NCI-H2029 treated with DMSO at 0.1 percent for 48 hours (cell line): ENCODE data around the gene FANCB.

Source experiments
- DNase-seq: peaks from one replicate; lab custom pipeline; 2025; lab: John Stamatoyannopoulos, UW

The FANCB gene

DNA sequence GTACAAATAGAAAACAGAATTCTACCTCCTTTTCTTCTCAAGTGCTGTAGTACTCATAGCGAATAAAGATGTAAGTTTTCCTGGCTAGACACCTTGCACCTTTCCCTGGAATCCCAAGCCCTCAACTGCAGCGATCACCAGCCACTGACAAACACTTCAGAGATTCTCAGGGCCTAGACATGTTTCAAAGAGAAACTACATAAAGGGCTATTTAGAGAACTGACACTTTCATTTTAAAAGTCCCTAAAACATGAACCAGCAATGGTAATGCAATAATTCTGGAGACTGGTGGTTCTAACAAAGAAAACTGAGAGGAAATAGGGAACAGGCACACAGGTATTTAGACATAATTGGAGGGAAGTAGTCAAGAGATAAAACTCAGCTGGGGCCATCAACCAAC lies 35.7 kb downstream of the FANCB start:
- DNase-seq: no peak

DNA sequence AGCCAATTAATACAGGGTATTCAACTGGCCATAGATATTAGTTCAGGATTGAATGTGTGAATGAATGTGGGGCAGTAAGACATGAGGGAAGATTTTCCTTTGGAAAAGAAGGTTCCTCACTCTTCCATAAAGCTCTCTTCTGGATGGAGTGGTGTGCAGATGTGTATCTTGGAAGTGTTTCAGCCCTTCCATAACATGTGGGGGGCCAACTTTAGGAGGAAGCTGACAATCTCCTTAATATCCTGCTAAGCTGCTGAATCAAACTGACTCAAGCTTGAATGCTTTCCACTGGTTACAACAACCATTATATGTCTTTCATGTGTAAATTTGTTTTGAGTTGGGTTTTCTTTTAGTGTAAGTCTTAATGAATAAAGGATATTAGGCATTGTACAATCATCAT lies 40.3 kb downstream of the FANCB start:
- no peak for DNase-seq

DNA sequence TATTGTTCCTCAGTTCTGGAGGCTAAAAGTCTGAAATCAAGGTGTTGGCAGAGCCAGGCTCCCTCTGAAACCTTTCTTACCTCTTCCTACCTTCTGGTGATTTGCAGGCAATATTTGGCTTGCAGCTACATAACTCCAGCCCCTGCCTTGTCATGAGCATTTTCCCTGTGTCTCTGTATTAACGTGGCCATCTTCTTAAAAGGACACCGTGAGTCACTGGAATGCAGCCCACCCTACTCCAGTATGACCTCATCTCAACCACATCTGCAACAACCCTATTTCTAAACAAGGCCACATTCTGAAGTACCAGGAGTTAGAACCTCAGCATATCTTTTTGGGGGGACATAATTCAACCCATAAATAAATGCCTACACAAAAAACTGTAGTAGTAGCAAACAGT lies 40.7 kb downstream of the FANCB start:
- DNase-seq: no peak

DNA sequence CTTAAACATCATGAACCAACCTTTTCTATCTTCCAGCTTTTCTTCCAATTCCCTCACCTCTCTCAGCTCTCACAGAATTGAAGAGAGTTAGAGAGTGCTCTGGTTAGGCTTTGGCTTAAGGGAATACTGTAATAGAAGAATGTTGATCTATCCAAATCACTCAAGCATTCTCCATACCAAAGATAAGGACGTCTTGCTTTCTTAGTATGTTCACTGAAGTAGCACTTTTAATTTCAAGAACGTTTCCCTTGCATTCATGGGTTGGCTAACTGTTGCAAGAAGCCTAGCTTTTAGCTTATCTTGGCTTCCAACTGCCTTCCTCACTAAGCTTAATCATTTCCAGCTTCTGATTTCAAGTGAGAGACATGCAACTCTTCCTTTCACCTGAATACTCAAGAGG lies 43.2 kb downstream of the FANCB start:
- DNase-seq: no peak

DNA sequence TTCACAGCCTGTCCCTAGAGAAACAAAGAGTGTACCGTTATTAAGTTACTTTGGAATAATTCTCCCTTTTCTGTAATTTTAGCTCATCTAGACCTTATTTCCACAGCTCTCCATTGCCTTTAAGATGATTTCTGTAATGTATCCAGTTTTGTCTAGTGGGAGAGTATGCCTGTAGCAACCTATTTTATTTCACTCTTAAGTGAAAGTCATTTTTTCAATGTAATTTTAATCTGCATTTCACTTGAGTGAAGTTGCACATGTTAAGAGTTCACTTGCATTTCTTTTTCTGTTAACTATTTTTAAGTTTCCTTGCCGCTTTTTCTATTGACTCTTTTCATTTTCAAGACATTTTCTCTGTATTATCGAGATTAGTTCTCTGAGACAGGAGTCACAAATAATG lies 46.5 kb downstream of the FANCB start:
- no peak for DNase-seq

DNA sequence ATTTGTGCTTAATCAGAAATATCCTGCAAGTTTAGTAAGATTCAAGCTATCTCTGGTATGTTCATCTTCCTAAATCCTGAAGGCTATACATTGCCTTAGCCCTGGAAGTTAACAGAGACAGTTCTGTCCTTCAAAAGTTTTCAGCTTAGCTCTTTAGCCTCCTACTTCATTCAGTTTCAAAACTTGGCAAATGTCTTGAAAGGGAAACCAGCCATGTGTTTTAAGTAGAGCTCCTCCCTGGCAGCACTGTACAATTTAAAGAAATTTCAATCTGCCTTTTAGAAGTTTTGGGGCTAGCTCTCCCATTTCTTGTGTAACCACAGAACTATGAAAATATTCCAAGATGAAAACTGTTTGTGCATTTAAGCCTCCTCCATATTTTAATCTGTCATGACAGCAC lies 47.0 kb downstream of the FANCB start:
- no peak for DNase-seq

DNA sequence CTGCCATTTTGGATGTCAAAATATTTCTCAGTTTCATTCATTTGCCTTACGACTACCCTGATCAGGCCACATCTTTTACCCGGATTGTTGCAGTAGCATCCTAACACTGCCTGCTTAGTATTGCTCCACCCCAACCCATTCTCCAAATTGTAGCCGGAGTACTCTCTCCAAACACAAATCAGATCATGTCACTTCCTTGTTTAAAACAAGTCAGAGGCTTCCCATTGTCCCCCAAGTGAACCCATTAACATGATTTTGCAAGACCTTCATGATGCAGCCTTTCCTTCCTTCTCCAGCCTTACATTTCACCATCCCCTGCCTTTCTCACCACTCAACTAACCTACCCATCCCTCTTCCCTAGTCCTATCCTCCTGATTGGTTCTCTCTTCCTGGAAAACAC lies 53.1 kb downstream of the FANCB start:
- DNase-seq: no peak

DNA sequence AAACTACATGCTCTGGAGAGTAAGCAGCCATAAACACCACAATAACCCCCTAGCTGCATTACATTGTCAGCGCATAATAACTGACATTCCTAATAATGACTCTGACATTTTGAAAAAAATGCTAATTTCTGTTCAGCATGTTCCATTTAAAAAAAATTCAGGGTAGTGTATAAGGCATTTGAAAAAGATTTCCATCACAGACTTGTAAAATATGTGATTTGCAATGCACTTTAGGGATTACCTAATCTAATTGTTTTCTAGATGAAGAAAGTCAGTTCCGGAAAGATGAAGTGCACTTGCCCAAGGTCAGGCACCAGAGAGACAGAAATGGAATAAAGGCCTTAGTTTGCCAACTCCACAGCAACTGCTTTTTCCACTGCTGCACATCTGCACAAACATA lies 55.3 kb downstream of the FANCB start:
- DNase-seq: no peak

DNA sequence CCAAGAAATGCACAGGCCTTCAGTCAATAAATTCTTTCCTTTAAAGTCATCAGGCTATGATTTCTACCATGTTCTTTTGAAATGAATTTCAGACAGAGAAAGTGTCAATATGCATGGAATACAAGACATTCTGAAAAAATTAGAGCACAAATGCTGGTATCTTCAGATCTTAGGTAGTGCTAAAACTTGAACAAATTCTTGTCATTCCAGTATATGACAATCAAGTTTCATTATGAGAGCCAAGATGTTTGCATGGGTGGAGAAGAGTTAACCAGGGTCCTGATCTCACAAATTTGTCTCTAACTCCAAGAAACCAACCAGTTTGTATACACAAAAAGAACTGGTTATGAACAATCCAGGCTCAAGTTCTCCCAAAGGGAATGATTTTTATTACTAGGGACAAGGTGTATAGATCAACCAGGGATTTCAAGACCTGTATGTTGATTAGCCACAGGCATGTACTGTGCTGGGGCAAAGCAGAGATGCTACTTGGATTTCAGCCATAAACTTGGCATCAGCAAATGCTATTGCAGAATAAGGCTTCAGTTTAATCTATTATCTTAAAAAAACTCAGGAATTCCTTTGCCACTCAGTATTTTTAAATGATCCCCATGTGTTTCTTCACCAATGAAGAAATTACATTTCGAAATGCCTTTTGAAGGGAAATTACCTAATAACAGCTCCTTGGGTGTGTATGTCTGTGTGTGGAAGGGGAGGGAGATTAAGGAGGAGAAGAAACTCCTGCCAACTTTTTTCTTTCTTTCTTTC lies 69.7 kb downstream of the FANCB start:
- DNase-seq: no peak

DNA sequence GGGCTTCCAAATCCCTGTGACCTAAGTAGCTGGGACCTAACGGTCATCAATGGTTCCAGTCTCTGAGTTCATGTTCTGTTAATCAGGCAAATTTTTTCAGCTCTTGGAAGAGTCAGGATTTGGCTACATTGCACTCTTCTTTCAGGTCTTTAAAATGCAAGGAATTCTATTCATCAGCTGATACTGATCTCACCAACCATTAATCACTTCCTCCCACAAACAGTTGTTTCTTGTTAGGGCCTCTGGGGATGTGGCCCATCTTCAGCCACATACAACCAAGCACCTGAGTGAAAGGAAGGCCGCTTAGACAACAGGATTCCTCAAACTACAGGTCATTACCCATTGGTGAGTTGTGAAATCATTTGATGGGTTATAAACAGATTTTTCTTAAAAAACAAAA lies 71.7 kb downstream of the FANCB start:
- DNase-seq: no peak

DNA sequence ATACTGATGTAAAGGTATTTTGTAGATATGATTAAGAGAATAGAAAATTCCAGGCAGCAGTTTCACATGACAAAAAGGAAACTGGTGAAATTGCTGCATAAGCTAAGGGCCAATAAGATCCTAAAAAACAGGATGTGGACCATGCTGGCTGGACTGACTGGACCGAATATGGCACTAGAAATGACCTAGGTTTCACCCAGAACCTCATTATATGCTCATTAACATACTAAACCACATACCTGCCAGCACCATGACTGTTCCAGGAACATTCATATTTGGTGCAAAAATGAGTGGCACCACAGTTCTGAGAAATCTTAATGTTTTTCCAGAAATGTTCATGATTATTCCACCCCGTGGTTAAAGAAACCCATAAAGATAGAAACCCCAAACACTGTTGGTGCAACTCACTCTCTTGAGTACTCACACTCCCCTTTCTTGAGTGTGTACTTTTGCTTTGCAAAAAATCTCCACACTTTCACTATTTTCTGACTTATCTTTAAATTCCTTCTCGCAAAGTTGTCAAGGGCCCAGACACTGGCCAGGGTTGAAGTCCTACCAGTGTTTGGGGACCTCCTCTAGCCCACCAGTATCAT lies 74.0 kb downstream of the FANCB start:
- DNase-seq: no peak
